OCI-LY3 (cell line): Measurements from ENCODE around the gene HERC2.

Source experiments
- H2AFZ ChIP-seq: fragments of 200-600, 300-600 bp; shearing (Covaris generic); 2 replicates; pipeline ENCODE4 v1.6.0; 2014; ENCODE audit warnings: antibody characterized with exemption, low read depth, low read length
- H3K27ac ChIP-seq: fragments of 200-600, 300-600 bp; sonication (generic); 2 replicates; pipeline ENCODE4 v1.5.1; 2014; ENCODE audit warnings: mild to moderate bottlenecking, low read length, moderate library complexity, mixed read lengths
- H3K27me3 ChIP-seq: fragments of 200-600, 300-600 bp; sonication (generic); 2 replicates; pipeline ENCODE4 v1.6.1; 2014; ENCODE audit warnings: low read depth, low read length, mixed read lengths
- H3K36me3 ChIP-seq: fragments of 200-600, 300-600 bp; sonication (generic); replicated peaks from 2 replicates; pipeline ENCODE3; 2014; ENCODE audit warnings: low read depth, low read length, mixed read lengths
- H3K4me1 ChIP-seq: fragments of 300-600, 200-600 bp; sonication (generic); 2 replicates; pipeline ENCODE4 v1.6.1; 2014; ENCODE audit warnings: low read length, mixed read lengths
- H3K4me2 ChIP-seq: fragments of 200-600, 300-600 bp; sonication (generic); 2 replicates; pipeline ENCODE4 v1.6.1; 2014; ENCODE audit warnings: low read length, mixed read lengths
- H3K4me3 ChIP-seq: fragments of 300-600, 200-600 bp; sonication (generic); 2 replicates; pipeline ENCODE4 v1.5.1; 2014; ENCODE audit warnings: antibody characterized with exemption, mild to moderate bottlenecking, low read length, moderate library complexity
- H3K79me2 ChIP-seq: fragments of 300-600, 200-600 bp; shearing (Covaris generic); 2 replicates; pipeline ENCODE4 v1.6.1; 2014; ENCODE audit warnings: mild to moderate bottlenecking, low read length, mixed read lengths
- H3K9ac ChIP-seq: fragments of 300-600, 200-600 bp; shearing (Covaris generic); 2 replicates; pipeline ENCODE4 v1.6.0; 2014; ENCODE audit warnings: mild to moderate bottlenecking, low read length, moderate library complexity
- H3K9me3 ChIP-seq: fragments of 200-600, 300-600 bp; shearing (Covaris generic); 2 replicates; pipeline ENCODE4 v1.6.1; 2014; ENCODE audit warnings: low read length, mixed read lengths; ENCODE audit not compliant: insufficient read depth
- H4K20me1 ChIP-seq: fragments of 200-600, 300-600 bp; sonication (generic); 2 replicates; pipeline ENCODE4 v1.6.1; 2016; ENCODE audit warnings: low read length, mixed read lengths; ENCODE audit not compliant: insufficient read depth
- EZH2phosphoT487 ChIP-seq: fragments of 200-600 bp; shearing (Covaris generic); IDR thresholded peaks from 2 replicates; pipeline ENCODE4 v1.6.1; 2018; ENCODE audit warnings: antibody characterized with exemption, mixed run types, low read depth
- TF ChIP-seq, protein P1 (sequence below): fragments of 200-600, 300-600 bp; sonication (generic); IDR thresholded peaks from 2 replicates; pipeline ENCODE4 v1.5.1; 2014; ENCODE audit warnings: antibody characterized with exemption, low read length, low read depth

Gene HERC2

DNA sequence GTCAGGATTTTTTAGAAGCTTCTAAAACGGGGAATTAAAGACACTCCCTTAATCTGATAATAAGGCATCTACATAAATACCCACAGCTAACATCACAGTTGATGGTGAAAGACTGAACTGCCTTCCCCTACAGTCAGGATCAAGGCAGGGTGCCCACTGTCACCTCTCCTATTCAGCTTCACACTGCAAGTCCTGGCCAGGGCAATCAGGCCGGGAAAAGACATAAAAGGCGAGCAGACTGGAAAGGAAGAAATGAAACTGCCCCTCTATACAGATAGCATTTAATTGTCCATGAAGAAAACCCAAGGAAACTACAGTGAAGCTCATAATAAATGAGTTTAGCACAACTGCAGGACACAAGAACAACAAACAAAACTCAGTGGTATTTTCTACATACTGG lies 61.7 kb downstream of the HERC2 start:
- peaks cover under 1% of the 10 kb centered on the region; the same call in 1 of the 2 replicates for H3K4me1 ChIP-seq
- no peak overlapping the region for H3K4me3 ChIP-seq
- no peak overlapping the region for H3K27ac ChIP-seq
- no peaks in the 10 kb centered on the region for H3K9me3 ChIP-seq
- no peaks in the 10 kb centered on the region for H3K79me2 ChIP-seq
- no peak for TF ChIP-seq EZH2phosphoT487
- TF ChIP-seq, protein P1, sequence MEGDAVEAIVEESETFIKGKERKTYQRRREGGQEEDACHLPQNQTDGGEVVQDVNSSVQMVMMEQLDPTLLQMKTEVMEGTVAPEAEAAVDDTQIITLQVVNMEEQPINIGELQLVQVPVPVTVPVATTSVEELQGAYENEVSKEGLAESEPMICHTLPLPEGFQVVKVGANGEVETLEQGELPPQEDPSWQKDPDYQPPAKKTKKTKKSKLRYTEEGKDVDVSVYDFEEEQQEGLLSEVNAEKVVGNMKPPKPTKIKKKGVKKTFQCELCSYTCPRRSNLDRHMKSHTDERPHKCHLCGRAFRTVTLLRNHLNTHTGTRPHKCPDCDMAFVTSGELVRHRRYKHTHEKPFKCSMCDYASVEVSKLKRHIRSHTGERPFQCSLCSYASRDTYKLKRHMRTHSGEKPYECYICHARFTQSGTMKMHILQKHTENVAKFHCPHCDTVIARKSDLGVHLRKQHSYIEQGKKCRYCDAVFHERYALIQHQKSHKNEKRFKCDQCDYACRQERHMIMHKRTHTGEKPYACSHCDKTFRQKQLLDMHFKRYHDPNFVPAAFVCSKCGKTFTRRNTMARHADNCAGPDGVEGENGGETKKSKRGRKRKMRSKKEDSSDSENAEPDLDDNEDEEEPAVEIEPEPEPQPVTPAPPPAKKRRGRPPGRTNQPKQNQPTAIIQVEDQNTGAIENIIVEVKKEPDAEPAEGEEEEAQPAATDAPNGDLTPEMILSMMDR: no peak
- H4K20me1 ChIP-seq: no peaks in the 10 kb centered on the region; the same call in 1 of the 2 replicates
- H3K9ac ChIP-seq: no peak overlapping the region
- H3K36me3 ChIP-seq: peaks cover 11% of the 10 kb centered on the region
- H2AFZ ChIP-seq: no peak overlapping the region
- H3K4me2 ChIP-seq: no peak overlapping the region
- H3K27me3 ChIP-seq: no peaks in the 10 kb centered on the region

DNA sequence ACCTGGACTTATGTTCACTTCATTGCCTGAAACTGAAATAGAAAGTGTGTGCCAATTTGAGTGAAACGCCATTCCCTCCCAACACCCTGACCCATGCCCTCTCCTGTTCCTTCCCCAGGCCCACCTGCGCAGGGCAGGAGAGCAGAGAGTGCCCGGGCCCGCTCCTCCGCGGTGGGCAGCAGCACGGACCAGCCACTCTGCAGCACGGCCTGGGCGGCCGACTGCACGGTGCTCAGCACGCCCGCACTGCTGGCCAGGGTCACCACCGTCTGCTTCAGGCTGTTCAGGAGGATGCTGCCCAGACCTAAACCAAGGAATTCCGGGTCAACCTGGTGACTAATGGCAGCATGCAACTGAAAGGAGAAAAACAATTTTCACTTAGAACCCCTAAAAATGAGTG lies 66.0 kb downstream of the HERC2 start:
- Histone ChIP-seq H3K79me2 (no peaks in the 10 kb centered on the region), H3K27me3 (no peaks in the 10 kb centered on the region), H3K9me3 (no peaks in the 10 kb centered on the region), H3K4me3 (no peak overlapping the region), H3K36me3 (peaks cover 4% of the 10 kb centered on the region), H3K4me2 (no peak overlapping the region), H3K4me1 (no peaks in the 10 kb centered on the region), H3K27ac (no peak overlapping the region), H3K9ac (no peak overlapping the region), H4K20me1 (no peaks in the 10 kb centered on the region), H2AFZ (no peak overlapping the region)
- TF ChIP-seq, protein P1: no peak
- no peak for TF ChIP-seq EZH2phosphoT487

DNA sequence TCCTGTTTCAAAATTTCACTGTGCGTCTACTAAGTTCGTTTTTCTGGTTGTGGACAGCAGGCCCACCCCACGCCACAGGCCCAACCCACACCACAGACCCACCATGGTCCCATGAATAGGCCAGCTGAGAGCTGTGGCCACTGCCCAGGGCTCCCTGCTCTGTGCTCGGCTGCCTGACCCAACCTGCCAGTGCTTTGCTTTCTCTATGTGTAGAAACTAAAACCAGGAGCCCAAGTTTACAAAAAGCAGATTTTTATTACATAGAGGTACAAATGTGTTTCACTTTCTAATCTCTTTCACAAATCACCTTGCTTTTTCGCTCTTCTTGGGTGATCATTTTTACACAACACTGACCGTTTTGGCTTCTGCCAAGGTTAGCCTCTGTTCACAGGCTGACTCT lies 69.1 kb downstream of the HERC2 start:
- no peak overlapping the region for H3K4me3 ChIP-seq
- no peaks in the 10 kb centered on the region for H3K4me1 ChIP-seq
- H3K27me3 ChIP-seq: no peaks in the 10 kb centered on the region
- no peaks in the 10 kb centered on the region for H3K9me3 ChIP-seq
- no peaks in the 10 kb centered on the region for H4K20me1 ChIP-seq
- H2AFZ ChIP-seq: no peak overlapping the region
- H3K27ac ChIP-seq: no peak overlapping the region
- H3K4me2 ChIP-seq: no peak overlapping the region
- TF ChIP-seq EZH2phosphoT487: no peak
- TF ChIP-seq, protein P1: no peak
- H3K79me2 ChIP-seq: no peaks in the 10 kb centered on the region
- H3K36me3 ChIP-seq: peaks cover 10% of the 10 kb centered on the region
- H3K9ac ChIP-seq: no peak overlapping the region

DNA sequence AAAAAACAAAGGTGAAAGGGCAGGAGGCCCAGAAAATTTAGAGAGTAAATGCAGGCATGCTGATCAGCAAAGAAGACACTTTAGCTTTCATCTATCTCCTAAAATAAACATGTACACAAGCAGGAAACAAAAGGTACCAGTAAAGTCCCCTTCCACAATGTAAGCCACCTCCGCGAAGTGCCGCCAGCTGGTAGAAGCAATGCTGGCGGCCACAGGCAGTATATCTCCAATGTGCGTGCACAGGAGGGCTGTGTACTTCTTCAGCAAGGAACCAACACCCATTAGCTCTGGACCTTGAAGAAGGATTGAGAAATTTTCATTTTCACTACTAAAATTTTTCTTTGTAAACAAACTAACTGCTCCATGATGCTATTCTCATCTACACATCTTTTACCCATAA lies 75.4 kb downstream of the HERC2 start:
- Histone ChIP-seq H2AFZ (no peak overlapping the region), H3K27ac (no peak overlapping the region), H4K20me1 (no peaks in the 10 kb centered on the region), H3K27me3 (no peaks in the 10 kb centered on the region), H3K4me2 (no peak overlapping the region), H3K36me3 (peaks cover 29% of the 10 kb centered on the region), H3K4me1 (no peaks in the 10 kb centered on the region), H3K4me3 (no peak overlapping the region), H3K9ac (no peak overlapping the region), H3K9me3 (no peaks in the 10 kb centered on the region), H3K79me2 (no peaks in the 10 kb centered on the region)
- TF ChIP-seq EZH2phosphoT487: no peak
- TF ChIP-seq, protein P1: no peak
